Measurements from ENCODE around the gene B4GALNT3. TPM values are rescaled to one million over a fixed set of nuclear protein-coding genes. Genes with fewer than 3 reads are reported as not detected.

Gene B4GALNT3
- total and polyA plus RNA-seq, 4 donors, result 1.7 to 36.1 (median 13.0) TPM

GRCh38 chr12:599756-600155 lies 140.0 kb downstream of the B4GALNT3 start:
- no peak for DNase-seq
- H3K4me3 ChIP-seq, result no peak overlapping the region
- no peak for ATAC-seq (ENCODE audit: insufficient read depth, low FRiP score)
- no peak for TF ChIP-seq CTCF (IDR thresholded peaks at IDR 0.05; ENCODE audit: control extremely low read depth, extremely low read depth)
- no peaks in the 10 kb centered on the region for H3K9me3 ChIP-seq (ENCODE audit: control insufficient read depth in 4 of 4, insufficient read depth in 3 of 4, low read length in 3 of 4)
- no peaks in the 10 kb centered on the region for H3K27me3 ChIP-seq (ENCODE audit: control insufficient read depth in 3 of 3, insufficient read depth in 3 of 3, low read length in 2 of 3)
- H3K27ac ChIP-seq (ENCODE audit: low read depth in 1 of 2, low read length in 1 of 2), result no peak overlapping the region
- 93 to 95% methylated on average over 13 of the region's 13 CpGs for WGBS, 2 donors
- H3K4me1 ChIP-seq (ENCODE audit: control insufficient read depth in 5 of 5, insufficient read depth in 5 of 5, low read length in 5 of 5), result peaks cover 0 to 4% (median 0%) of the 10 kb centered on the region in 5 donors
- H3K36me3 ChIP-seq (ENCODE audit: control insufficient read depth in 4 of 4, insufficient read depth in 4 of 4, low read length in 4 of 4), result no peaks in the 10 kb centered on the region
- H3K9ac ChIP-seq (ENCODE audit: insufficient read depth in 1 of 2, low read length in 2 of 2), result no peak overlapping the region

- H3K27me3 ChIP-seq (ENCODE audit: control insufficient read depth in 3 of 3, insufficient read depth in 3 of 3, low read length in 2 of 3), result no peaks in the 10 kb centered on the region
- DNase-seq, result no peak
- H3K9me3 ChIP-seq (ENCODE audit: control insufficient read depth in 4 of 4, insufficient read depth in 3 of 4, low read length in 3 of 4), result no peaks in the 10 kb centered on the region
- H3K9ac ChIP-seq (ENCODE audit: insufficient read depth in 1 of 2, low read length in 2 of 2), result no peak overlapping the region
- ATAC-seq (ENCODE audit: insufficient read depth, low FRiP score), result no peak
- no peak overlapping the region for H3K4me3 ChIP-seq
- no peak overlapping the region for H3K27ac ChIP-seq (ENCODE audit: low read depth in 1 of 2, low read length in 1 of 2)
- peaks cover 0 to 4% (median 0%) of the 10 kb centered on the region in 5 donors for H3K4me1 ChIP-seq (ENCODE audit: control insufficient read depth in 5 of 5, insufficient read depth in 5 of 5, low read length in 5 of 5)
- no peak for TF ChIP-seq CTCF (IDR thresholded peaks at IDR 0.05; ENCODE audit: control extremely low read depth, extremely low read depth)
- 75 to 79% methylated on average over 7 of the region's 7 CpGs for WGBS, 2 donors
- no peaks in the 10 kb centered on the region for H3K36me3 ChIP-seq (ENCODE audit: control insufficient read depth in 4 of 4, insufficient read depth in 4 of 4, low read length in 4 of 4)
Observed at GRCh38 chr12:601976-602699, 142.4 kb downstream of the B4GALNT3 start.

GRCh38 chr12:602700-603068 lies 142.9 kb downstream of the B4GALNT3 start:
- H3K9me3 ChIP-seq (ENCODE audit: control insufficient read depth in 4 of 4, insufficient read depth in 3 of 4, low read length in 3 of 4), result no peaks in the 10 kb centered on the region

More at GRCh38 chr12:602700-603068, 142.9 kb downstream of the B4GALNT3 start:
- no peaks in the 10 kb centered on the region for H3K27me3 ChIP-seq (ENCODE audit: control insufficient read depth in 3 of 3, insufficient read depth in 3 of 3, low read length in 2 of 3)
- TF ChIP-seq CTCF (IDR thresholded peaks at IDR 0.05; ENCODE audit: control extremely low read depth, extremely low read depth), result no peak
- H3K36me3 ChIP-seq (ENCODE audit: control insufficient read depth in 4 of 4, insufficient read depth in 4 of 4, low read length in 4 of 4), result no peaks in the 10 kb centered on the region
- no peak for DNase-seq
- H3K4me3 ChIP-seq, result no peak overlapping the region
- no peak for ATAC-seq (ENCODE audit: insufficient read depth, low FRiP score)
- H3K27ac ChIP-seq (ENCODE audit: low read depth in 1 of 2, low read length in 1 of 2), result no peak overlapping the region
- no peak overlapping the region for H3K9ac ChIP-seq (ENCODE audit: insufficient read depth in 1 of 2, low read length in 2 of 2)
- H3K4me1 ChIP-seq (ENCODE audit: control insufficient read depth in 5 of 5, insufficient read depth in 5 of 5, low read length in 5 of 5), result peaks cover 0 to 6% (median 4%) of the 10 kb centered on the region in 5 donors

All from lung (tissue), 12 donors.